ENCODE measurements around the gene GALNT10.

DNA sequence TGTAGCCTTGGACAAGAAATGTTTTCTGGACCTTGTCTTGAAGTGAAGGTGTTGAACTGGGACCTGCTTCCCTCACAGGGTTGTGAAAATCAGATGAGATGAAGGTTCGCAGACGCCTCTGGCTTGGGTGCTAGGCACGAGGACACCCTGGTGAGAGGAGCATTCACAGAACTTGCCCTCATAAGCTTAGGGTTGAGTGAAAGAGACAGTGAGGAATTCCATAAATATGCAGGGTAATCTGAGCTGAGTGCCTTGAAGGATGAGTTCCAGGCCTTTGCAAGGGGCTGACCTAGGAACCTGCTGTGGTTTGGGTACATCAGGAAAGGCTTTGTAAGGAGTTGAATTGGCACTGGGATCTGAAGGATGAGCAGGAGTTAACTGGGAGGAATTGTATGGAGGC lies 179.6 kb downstream of the GALNT10 start:
- TF ChIP-seq, protein P1, sequence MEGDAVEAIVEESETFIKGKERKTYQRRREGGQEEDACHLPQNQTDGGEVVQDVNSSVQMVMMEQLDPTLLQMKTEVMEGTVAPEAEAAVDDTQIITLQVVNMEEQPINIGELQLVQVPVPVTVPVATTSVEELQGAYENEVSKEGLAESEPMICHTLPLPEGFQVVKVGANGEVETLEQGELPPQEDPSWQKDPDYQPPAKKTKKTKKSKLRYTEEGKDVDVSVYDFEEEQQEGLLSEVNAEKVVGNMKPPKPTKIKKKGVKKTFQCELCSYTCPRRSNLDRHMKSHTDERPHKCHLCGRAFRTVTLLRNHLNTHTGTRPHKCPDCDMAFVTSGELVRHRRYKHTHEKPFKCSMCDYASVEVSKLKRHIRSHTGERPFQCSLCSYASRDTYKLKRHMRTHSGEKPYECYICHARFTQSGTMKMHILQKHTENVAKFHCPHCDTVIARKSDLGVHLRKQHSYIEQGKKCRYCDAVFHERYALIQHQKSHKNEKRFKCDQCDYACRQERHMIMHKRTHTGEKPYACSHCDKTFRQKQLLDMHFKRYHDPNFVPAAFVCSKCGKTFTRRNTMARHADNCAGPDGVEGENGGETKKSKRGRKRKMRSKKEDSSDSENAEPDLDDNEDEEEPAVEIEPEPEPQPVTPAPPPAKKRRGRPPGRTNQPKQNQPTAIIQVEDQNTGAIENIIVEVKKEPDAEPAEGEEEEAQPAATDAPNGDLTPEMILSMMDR (IDR thresholded peaks at IDR 0.05), result no peak
- TF ChIP-seq POLR2A (IDR thresholded peaks at IDR 0.05), result no peak

Data from uterus (tissue), 2 donors.